GM21526 (cell line): Measurements from ENCODE around the gene AMACR.

Experiments used
- ATAC-seq: cut with Tn5 transposase; IDR thresholded peaks from one replicate; pipeline ENCODE4 v1.9.1; 2021; ENCODE audit warnings: moderate library complexity; ENCODE audit not compliant: unreplicated experiment, low FRiP score

AMACR gene

GRCh38 chr5:34007621-34008600, at the start of gene AMACR:
Gene AMACR (minus strand): TSS chr5:34008050. CDS start chr5:34008019, 31 bp downstream.
- peak; percentile 91 for ATAC-seq

- no peak for ATAC-seq
Observed at GRCh38 chr5:34057569-34057968, 49.7 kb upstream of the AMACR start.

- no peak for ATAC-seq
Observed at GRCh38 chr5:34057118-34057517, 49.3 kb upstream of the AMACR start.

GRCh38 chr5:34055667-34056066, 47.8 kb upstream of the AMACR start:
- no peak for ATAC-seq

- no peak for ATAC-seq
Observed at GRCh38 chr5:34054400-34054729, 46.5 kb upstream of the AMACR start.

- ATAC-seq, result no peak
Observed at GRCh38 chr5:34053571-34054399, 45.9 kb upstream of the AMACR start.

GRCh38 chr5:34053133-34053532, 45.3 kb upstream of the AMACR start:
- no peak for ATAC-seq

- ATAC-seq, result no peak
Observed at GRCh38 chr5:34051374-34051980, 43.6 kb upstream of the AMACR start.

GRCh38 chr5:34047774-34048572, 40.1 kb upstream of the AMACR start:
- ATAC-seq, result no peak

GRCh38 chr5:34047143-34047542, 39.3 kb upstream of the AMACR start:
- ATAC-seq, result no peak

GRCh38 chr5:34045996-34046395, 38.1 kb upstream of the AMACR start:
- no peak for ATAC-seq

GRCh38 chr5:34045023-34045422, 37.2 kb upstream of the AMACR start:
- no peak for ATAC-seq

GRCh38 chr5:34043099-34043876, 35.4 kb upstream of the AMACR start, which contains the start of gene C1QTNF3:
Gene C1QTNF3 (minus strand): TSS chr5:34043213. CDS start chr5:34043125, 88 bp downstream.
- no peak for ATAC-seq

GRCh38 chr5:34042321-34042720, 34.5 kb upstream of the AMACR start:
- ATAC-seq, result no peak

GRCh38 chr5:34041247-34041972, 33.6 kb upstream of the AMACR start:
- ATAC-seq, result no peak

GRCh38 chr5:34040472-34040871, 32.6 kb upstream of the AMACR start:
- ATAC-seq, result no peak

- ATAC-seq, result no peak
Observed at GRCh38 chr5:34039398-34040157, 31.7 kb upstream of the AMACR start.

- ATAC-seq, result no peak
Observed at GRCh38 chr5:34038838-34039237, 31.0 kb upstream of the AMACR start.
